IMR-90 (cell line): ENCODE results near the gene TOM1L1. TPM values are rescaled to one million over a fixed set of nuclear protein-coding genes. Genes with fewer than 3 reads are reported as not detected.

Experiments used
- ATAC-seq: fragments of 200-7000 bp; cut with Tn5 transposase; 2 replicates; pipeline ENCODE4 v1.9.1; 2020; ENCODE audit warnings: low read depth, mild to moderate bottlenecking, moderate library complexity
- BruUV-seq: library from RNA; stranded (reverse); fragments of 400-500 nt; replicated peaks from 2 replicates; lab custom pipeline; 2021; lab: Mats Ljungman, UMichigan
- CTCF ChIA-PET: fragments of 300-600 bp; formaldehyde crosslinking; extraction: SDS; loops from one replicate; lab custom pipeline; 2021; ENCODE audit warnings: antibody characterized with exemption; lab: Yijun Ruan, JAX
- POLR2A ChIA-PET: fragments of 300-600 bp; sonication (Branson Sonifier 250); formaldehyde crosslinking; loops from one replicate; lab custom pipeline; 2022; ENCODE audit warnings: antibody characterized with exemption; ENCODE audit not compliant: unreplicated experiment; lab: Charles Lee
- DNase-seq: peaks from one replicate; pipeline ENCODE4 v3.0.0; 2013
- H2AFZ ChIP-seq: replicated peaks from 2 replicates; pipeline ENCODE3; 2013; ENCODE audit warnings: low read length, mild to moderate bottlenecking; ENCODE audit not compliant: poor library complexity
- H2AK5ac ChIP-seq: 2 replicates; pipeline ENCODE4 v1.6.1; 2013; ENCODE audit warnings: low read depth, low read length, inconsistent platforms
- H2AK9ac ChIP-seq: replicated peaks from 2 replicates; pipeline ENCODE3; 2013; ENCODE audit warnings: mild to moderate bottlenecking, low read depth, low read length, moderate library complexity; ENCODE audit not compliant: poor library complexity
- H2BK120ac ChIP-seq: 2 replicates; pipeline ENCODE4 v1.6.1; 2013; ENCODE audit warnings: low read depth, low read length, inconsistent platforms
- H2BK15ac ChIP-seq: 3 replicates; pipeline ENCODE4 v1.6.1; 2013; ENCODE audit warnings: low read depth, low read length, inconsistent platforms
- H2BK20ac ChIP-seq: 2 replicates; pipeline ENCODE4 v1.6.1; 2013; ENCODE audit warnings: low read depth, mild to moderate bottlenecking, inconsistent platforms, low read length, moderate library complexity
- H2BK5ac ChIP-seq: 2 replicates; pipeline ENCODE4 v1.6.1; 2013; ENCODE audit warnings: mild to moderate bottlenecking, low read depth, low read length, inconsistent platforms; ENCODE audit not compliant: poor library complexity, severe bottlenecking
- H3K14ac ChIP-seq: replicated peaks from 2 replicates; pipeline ENCODE4 v1.6.1; 2013; ENCODE audit warnings: low read depth, low read length, inconsistent platforms
- H3K18ac ChIP-seq: 2 replicates; pipeline ENCODE4 v1.6.1; 2013; ENCODE audit warnings: low read depth, low read length, control low read depth
- H3K23ac ChIP-seq: 2 replicates; pipeline ENCODE4 v1.6.1; 2013; ENCODE audit warnings: low read depth, low read length, inconsistent platforms
- H3K27ac ChIP-seq: 2 replicates; pipeline ENCODE4 v1.5.1; 2013; ENCODE audit warnings: mild to moderate bottlenecking, control low read depth, low read length; ENCODE audit not compliant: insufficient read depth
- H3K27me3 ChIP-seq: 2 replicates; pipeline ENCODE4 v1.6.1; 2013; ENCODE audit warnings: low read length; ENCODE audit not compliant: control insufficient read depth, insufficient read depth
- H3K36me3 ChIP-seq: 2 replicates; pipeline ENCODE4 v1.6.1; 2013; ENCODE audit warnings: low read length, mixed read lengths; ENCODE audit not compliant: control insufficient read depth, insufficient read depth
- H3K4ac ChIP-seq: 2 replicates; pipeline ENCODE4 v1.6.1; 2013; ENCODE audit warnings: low read depth, low read length, inconsistent platforms
- H3K4me1 ChIP-seq: 2 replicates; pipeline ENCODE4 v1.6.1; 2013; ENCODE audit warnings: low read length, mixed read lengths; ENCODE audit not compliant: control insufficient read depth, insufficient read depth
- H3K4me2 ChIP-seq: 2 replicates; pipeline ENCODE4 v1.6.1; 2013; ENCODE audit warnings: low read depth, mild to moderate bottlenecking, control low read depth, low read length, moderate library complexity
- H3K4me3 ChIP-seq: 2 replicates; pipeline ENCODE4 v1.5.1; 2013; ENCODE audit warnings: low read depth, mild to moderate bottlenecking, control low read depth, low read length, moderate library complexity; ENCODE audit not compliant: insufficient read depth
- H3K56ac ChIP-seq: 2 replicates; pipeline ENCODE4 v1.6.1; 2013; ENCODE audit warnings: low read length, inconsistent platforms; ENCODE audit not compliant: insufficient read depth; ENCODE audit errors: extremely low read depth
- H3K79me1 ChIP-seq, 2 experiments: 2 replicates each; pipeline ENCODE4 v1.6.1; 2013; ENCODE audit warnings: low read length in 2 of 2, inconsistent platforms in 1 of 2, low read depth in 1 of 2
- H3K9ac ChIP-seq: 2 replicates; pipeline ENCODE4 v1.6.1; 2013; ENCODE audit warnings: low read depth, low read length, control low read depth
- H3K9me1 ChIP-seq: 2 replicates; pipeline ENCODE4 v1.6.1; 2013; ENCODE audit warnings: low read length, inconsistent platforms; ENCODE audit not compliant: insufficient read depth
- H3K9me3 ChIP-seq: 2 replicates; pipeline ENCODE4 v1.6.1; 2013; ENCODE audit warnings: low read length; ENCODE audit not compliant: control insufficient read depth, insufficient read depth
- H4K20me1 ChIP-seq: 2 replicates; pipeline ENCODE4 v1.6.1; 2013; ENCODE audit warnings: low read length, inconsistent platforms; ENCODE audit not compliant: insufficient read depth
- H4K5ac ChIP-seq: 2 replicates; pipeline ENCODE4 v1.6.1; 2013; ENCODE audit warnings: mild to moderate bottlenecking, low read depth, low read length, control low read depth
- H4K8ac ChIP-seq, 2 experiments: 2 replicates each; pipeline ENCODE4 v1.6.1; 2013; ENCODE audit warnings: low read depth in 2 of 2, low read length in 2 of 2, control low read depth in 1 of 2, inconsistent platforms in 1 of 2
- H4K91ac ChIP-seq: 2 replicates; pipeline ENCODE4 v1.6.1; 2013; ENCODE audit warnings: low read depth, low read length, inconsistent platforms; ENCODE audit not compliant: insufficient read depth
- BHLHE40 ChIP-seq: fragments of 150-350 bp; IDR thresholded peaks from 2 replicates; pipeline ENCODE4 v1.6.1; 2016; ENCODE audit warnings: mild to moderate bottlenecking, low read depth, low read length
- CEBPB ChIP-seq: IDR thresholded peaks from 2 replicates; pipeline ENCODE4 v1.6.1; 2012; ENCODE audit warnings: low read depth, low read length, improper control_type of control experiment
- CHD1 ChIP-seq: IDR thresholded peaks from 2 replicates; pipeline ENCODE4 v1.6.1; 2012; ENCODE audit warnings: low read depth, low read length, improper control_type of control experiment
- CTCF ChIP-seq: conservative IDR thresholded peaks from 2 replicates; pipeline ENCODE4 v1.5.1; 2012; ENCODE audit warnings: mild to moderate bottlenecking, low read depth, low read length, improper control_type of control experiment
- ELK1 ChIP-seq: fragments of 150-350 bp; IDR thresholded peaks from 2 replicates; pipeline ENCODE4 v1.6.1; 2016; ENCODE audit warnings: low read depth, mild to moderate bottlenecking, low read length, moderate library complexity, borderline replicate concordance
- FOS ChIP-seq: fragments of 150-350 bp; IDR thresholded peaks from 2 replicates; pipeline ENCODE4 v1.6.1; 2016; ENCODE audit warnings: low read depth, low read length
- MAFK ChIP-seq: IDR thresholded peaks from 2 replicates; pipeline ENCODE4 v1.6.1; 2012; ENCODE audit warnings: low read depth, low read length, improper control_type of control experiment
- MAZ ChIP-seq: IDR thresholded peaks from 2 replicates; pipeline ENCODE4 v1.6.1; 2012; ENCODE audit warnings: low read depth, mild to moderate bottlenecking, low read length, improper control_type of control experiment, moderate library complexity, borderline replicate concordance
- MXI1 ChIP-seq: IDR thresholded peaks from 2 replicates; pipeline ENCODE4 v1.6.1; 2012; ENCODE audit warnings: low read depth, mild to moderate bottlenecking, low read length, moderate library complexity, borderline replicate concordance
- NFE2L2 ChIP-seq: fragments of 150-350 bp; IDR thresholded peaks from 2 replicates; pipeline ENCODE4 v1.6.1; 2016; ENCODE audit warnings: low read depth, mild to moderate bottlenecking, low read length
- POLR2A ChIP-seq: IDR thresholded peaks from 2 replicates; pipeline ENCODE4 v1.6.1; 2012; ENCODE audit warnings: mild to moderate bottlenecking, low read depth, low read length
- RAD21 ChIP-seq: IDR thresholded peaks from 2 replicates; pipeline ENCODE4 v1.6.1; 2012; ENCODE audit warnings: low read length, improper control_type of control experiment
- RCOR1 ChIP-seq: IDR thresholded peaks from 2 replicates; pipeline ENCODE4 v1.6.1; 2012; ENCODE audit warnings: mild to moderate bottlenecking, low read length, improper control_type of control experiment; ENCODE audit not compliant: insufficient replicate concordance
- RFX5 ChIP-seq: IDR thresholded peaks from 2 replicates; pipeline ENCODE4 v1.8.0; 2012; ENCODE audit warnings: low read depth, mild to moderate bottlenecking, low read length, moderate library complexity
- SMC3 ChIP-seq: fragments of 150-350 bp; IDR thresholded peaks from 2 replicates; pipeline ENCODE4 v1.6.1; 2016; ENCODE audit warnings: low read depth, mild to moderate bottlenecking, antibody characterized with exemption, low read length, moderate library complexity
- WGBS, 2 experiments: methylation state at CpG; one replicate each; pipeline versions ENCODE4 v1.1.5 to v1.1.7; 2013; ENCODE audit warnings: missing lambda C conversion rate in 2 of 2; ENCODE audit not compliant: insufficient read length in 1 of 2; ENCODE audit errors: extremely low coverage in 2 of 2; 5-methylcytosine and 5-hydroxymethylcytosine counted together
- dilution Hi-C: fragments of 300-500 bp; cut with HindIII; formaldehyde crosslinking; loops from one replicate; pipeline ENCODE4 v1.14.3; 2018; ENCODE audit warnings: low sequenced_read_pairs; ENCODE audit not compliant: unreplicated experiment
- in situ Hi-C: fragments of 300-500 bp; cut with MboI; formaldehyde crosslinking; loops from 3 replicates; pipeline ENCODE4 v1.14.3; 2019; ENCODE audit warnings: low sequenced_read_pairs, inconsistent platforms, mixed read lengths
- intact Hi-C: fragments of 100-400 bp; cut with micrococcal nuclease; formaldehyde crosslinking; loops from 2 replicates; pipeline ENCODE4 v1.10.0; 2022
- polyA plus RNA-seq, 3 experiments: library from polyadenylated mRNA; depleted of rRNA; stranded (reverse); fragments of >200 nt; gene quantifications; 2 replicates each; pipeline ENCODE4 v1.2.3, GENCODE V29; 2012; ENCODE audit warnings: low replicate concordance in 1 of 3
- total RNA-seq: library from RNA; depleted of rRNA; stranded (reverse); fragments of >200 nt; gene quantifications from 2 replicates; pipeline ENCODE4 v1.2.3, GENCODE V29; 2012
- TF ChIP-seq, protein P1 (sequence below): fragments of 150-350 bp; IDR thresholded peaks from 2 replicates; pipeline ENCODE4 v1.6.1; 2017; ENCODE audit warnings: mild to moderate bottlenecking, antibody characterized with exemption, low read length, low read depth

Gene TOM1L1
- total and polyA plus RNA-seq, 2 of the 4 experiments (the other 2 are of a cell fraction), result 13.0 to 20.1 TPM

DNA sequence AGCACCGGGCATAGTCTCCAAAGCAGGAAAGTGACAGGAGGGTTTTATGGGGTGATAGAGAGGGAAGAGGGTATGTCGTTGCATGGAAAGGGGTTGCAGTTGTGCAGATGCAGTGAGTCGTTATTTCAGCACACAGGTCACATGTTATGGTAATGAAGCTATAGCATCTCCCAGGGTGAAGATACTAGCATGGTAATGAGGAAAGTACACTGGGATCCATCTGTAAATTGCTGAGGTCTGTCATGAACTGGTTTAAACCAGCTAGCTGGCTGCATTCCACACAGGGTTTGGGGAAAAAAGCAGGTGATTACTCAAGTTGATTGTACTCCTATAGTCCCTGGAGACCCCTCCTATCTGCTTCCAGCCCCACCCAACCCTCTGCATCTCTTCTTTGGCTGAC, 56.1 kb downstream of the TOM1L1 start:
- in situ Hi-C loops (no loop called here), intact Hi-C loops (no loop called here), dilution Hi-C loops (no loop called here)
- Histone ChIP-seq H3K9ac (no peak overlapping the region), H3K27me3 (no peaks in the 10 kb centered on the region), H4K20me1 (no peaks in the 10 kb centered on the region), H3K4ac (no peak overlapping the region), H3K18ac (no peak overlapping the region), H2AK9ac (no peak overlapping the region), H2BK5ac (no peak overlapping the region), H2BK20ac (no peak overlapping the region), H3K9me1 (no peaks in the 10 kb centered on the region), H3K36me3 (peaks cover 28% of the 10 kb centered on the region), H3K56ac (no peak overlapping the region), H2AFZ (no peak overlapping the region), H4K8ac (no peak overlapping the region), H3K4me2 (no peak overlapping the region), H2BK15ac (no peak overlapping the region), H4K91ac (no peak overlapping the region), H3K9me3 (no peaks in the 10 kb centered on the region), H3K14ac (no peak overlapping the region), H3K27ac (no peak overlapping the region), H2BK120ac (no peak overlapping the region), H4K5ac (no peak overlapping the region), H2AK5ac (no peak overlapping the region), H3K4me1 (no peaks in the 10 kb centered on the region), H3K23ac (no peak overlapping the region), H3K79me1 (no peaks in the 10 kb centered on the region; a peak in 1 of 4 replicates), H3K4me3 (no peak overlapping the region)
- BruUV-seq, result no TSS peak
- TF ChIP-seq CEBPB (no peak), MAZ (no peak), NFE2L2 (no peak), POLR2A (no peak), CHD1 (no peak), RFX5 (no peak), ELK1 (no peak), MXI1 (no peak), FOS (no peak), BHLHE40 (no peak), CTCF (no peak), RCOR1 (no peak), SMC3 (no peak), MAFK (no peak), RAD21 (no peak)
- TF ChIP-seq, protein P1, sequence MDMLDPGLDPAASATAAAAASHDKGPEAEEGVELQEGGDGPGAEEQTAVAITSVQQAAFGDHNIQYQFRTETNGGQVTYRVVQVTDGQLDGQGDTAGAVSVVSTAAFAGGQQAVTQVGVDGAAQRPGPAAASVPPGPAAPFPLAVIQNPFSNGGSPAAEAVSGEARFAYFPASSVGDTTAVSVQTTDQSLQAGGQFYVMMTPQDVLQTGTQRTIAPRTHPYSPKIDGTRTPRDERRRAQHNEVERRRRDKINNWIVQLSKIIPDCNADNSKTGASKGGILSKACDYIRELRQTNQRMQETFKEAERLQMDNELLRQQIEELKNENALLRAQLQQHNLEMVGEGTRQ, result no peak
- no peak for DNase-seq
- 0 out of 2 replicates have a peak, but pooled peaks have one; percentile 11 for ATAC-seq
- WGBS, 2 experiments, result 100% methylated on average over 1 of the region's 3 CpGs; no CpG with 5 or more reads in 1 of the 2 experiments
- POLR2A ChIA-PET, result no interaction called here
- CTCF ChIA-PET, result no interaction called here
